22Rv1 (cell line): ENCODE data around the gene KCNQ1OT1.

Experiments used
- H3K27ac ChIP-seq: fragments of 450-650 bp; 2 replicates; pipeline ENCODE4 v1.5.1; 2017
- ZFX ChIP-seq: fragments of 450-650 bp; IDR thresholded peaks from 2 replicates; pipeline ENCODE4 v1.6.1; 2017; ENCODE audit warnings: antibody characterized with exemption, borderline replicate concordance
- TF ChIP-seq, protein P1 (sequence below): fragments of 450-650 bp; IDR thresholded peaks from 2 replicates; pipeline ENCODE4 v1.5.1; 2017; ENCODE audit warnings: mild to moderate bottlenecking

The KCNQ1OT1 gene

DNA sequence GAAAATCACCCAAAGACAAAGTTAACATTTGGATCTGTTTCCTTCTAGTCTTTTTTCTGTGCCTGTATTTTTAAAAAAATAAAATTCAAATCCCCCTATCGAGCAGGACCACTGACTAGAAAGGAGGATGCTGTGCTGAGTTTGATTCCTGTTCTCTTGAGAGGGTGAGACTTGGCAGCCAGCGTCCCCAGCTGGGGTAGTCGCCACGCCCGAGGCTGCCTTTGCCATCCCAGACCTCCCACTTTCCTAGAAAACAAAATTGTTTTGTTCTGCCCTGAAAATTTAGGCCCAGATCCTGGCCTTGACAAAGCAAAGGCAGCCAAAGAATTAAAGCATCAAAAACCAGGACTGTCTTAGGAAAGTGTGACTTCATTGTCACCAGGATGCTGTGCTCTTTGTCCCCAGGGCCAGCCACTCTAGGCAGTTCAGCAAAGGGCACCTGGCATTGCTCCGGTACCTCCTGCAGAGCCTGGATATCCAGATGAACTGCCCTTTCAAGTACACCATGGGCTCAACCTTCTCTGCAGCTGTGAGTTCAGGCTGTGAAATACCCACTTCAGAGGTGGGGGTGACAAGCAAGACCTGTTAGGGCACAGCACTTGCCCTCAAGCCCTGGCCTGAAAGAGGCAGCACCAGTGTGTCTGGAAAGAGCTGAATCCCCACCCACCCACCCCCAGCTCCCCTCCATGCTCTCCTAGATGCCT lies 44.6 kb downstream of the KCNQ1OT1 start:
- TF ChIP-seq ZFX: no peak
- TF ChIP-seq, protein P1, sequence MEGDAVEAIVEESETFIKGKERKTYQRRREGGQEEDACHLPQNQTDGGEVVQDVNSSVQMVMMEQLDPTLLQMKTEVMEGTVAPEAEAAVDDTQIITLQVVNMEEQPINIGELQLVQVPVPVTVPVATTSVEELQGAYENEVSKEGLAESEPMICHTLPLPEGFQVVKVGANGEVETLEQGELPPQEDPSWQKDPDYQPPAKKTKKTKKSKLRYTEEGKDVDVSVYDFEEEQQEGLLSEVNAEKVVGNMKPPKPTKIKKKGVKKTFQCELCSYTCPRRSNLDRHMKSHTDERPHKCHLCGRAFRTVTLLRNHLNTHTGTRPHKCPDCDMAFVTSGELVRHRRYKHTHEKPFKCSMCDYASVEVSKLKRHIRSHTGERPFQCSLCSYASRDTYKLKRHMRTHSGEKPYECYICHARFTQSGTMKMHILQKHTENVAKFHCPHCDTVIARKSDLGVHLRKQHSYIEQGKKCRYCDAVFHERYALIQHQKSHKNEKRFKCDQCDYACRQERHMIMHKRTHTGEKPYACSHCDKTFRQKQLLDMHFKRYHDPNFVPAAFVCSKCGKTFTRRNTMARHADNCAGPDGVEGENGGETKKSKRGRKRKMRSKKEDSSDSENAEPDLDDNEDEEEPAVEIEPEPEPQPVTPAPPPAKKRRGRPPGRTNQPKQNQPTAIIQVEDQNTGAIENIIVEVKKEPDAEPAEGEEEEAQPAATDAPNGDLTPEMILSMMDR: no peak
- no peak overlapping the region for H3K27ac ChIP-seq

DNA sequence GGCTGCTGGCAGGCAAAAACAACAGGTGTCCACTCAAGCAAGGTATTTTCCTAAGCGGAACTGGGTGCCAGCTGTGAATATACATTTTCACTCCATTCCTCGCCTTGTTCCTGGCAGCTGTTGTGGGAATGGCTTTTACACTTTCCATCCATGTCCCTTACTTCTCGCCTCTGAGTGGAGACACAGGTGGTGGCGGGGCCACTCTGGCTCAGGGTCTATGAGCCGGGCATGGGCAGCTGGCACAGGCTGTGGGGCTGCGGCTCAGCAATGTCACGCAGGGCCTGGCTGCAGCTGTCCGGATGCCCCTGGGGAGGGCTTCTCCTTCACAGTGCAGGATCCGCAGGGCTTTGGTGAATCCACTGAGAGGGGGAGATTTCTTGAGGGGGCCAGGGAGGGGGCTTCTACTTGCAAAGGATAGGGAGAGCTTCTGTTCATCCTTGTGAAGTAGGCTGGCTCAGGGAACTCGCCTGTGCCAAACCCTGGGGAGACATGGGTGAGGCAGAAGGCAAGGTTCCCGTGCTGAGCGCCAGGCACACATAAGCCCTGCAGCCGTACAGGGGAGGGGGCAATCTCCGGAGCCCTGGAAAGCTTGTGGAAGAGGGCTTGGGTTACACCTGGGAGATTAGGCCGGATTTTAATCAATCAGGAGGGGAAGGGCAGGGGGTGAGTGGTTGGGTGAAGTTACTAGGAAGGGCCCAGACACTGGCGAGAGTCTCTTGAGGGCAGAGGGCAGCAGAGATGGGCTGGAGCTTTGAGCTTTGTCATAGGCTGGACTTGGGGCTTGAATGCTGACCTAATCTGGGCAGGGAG lies 45.7 kb downstream of the KCNQ1OT1 start:
- TF ChIP-seq ZFX: no peak
- TF ChIP-seq, protein P1: no peak
- H3K27ac ChIP-seq: no peak overlapping the region

- no peak for TF ChIP-seq ZFX
- TF ChIP-seq, protein P1: no peak
- no peak overlapping the region for H3K27ac ChIP-seq
These were observed 46.6 kb downstream of the KCNQ1OT1 start for GRCh38 chr11:2653198-2653551.

DNA sequence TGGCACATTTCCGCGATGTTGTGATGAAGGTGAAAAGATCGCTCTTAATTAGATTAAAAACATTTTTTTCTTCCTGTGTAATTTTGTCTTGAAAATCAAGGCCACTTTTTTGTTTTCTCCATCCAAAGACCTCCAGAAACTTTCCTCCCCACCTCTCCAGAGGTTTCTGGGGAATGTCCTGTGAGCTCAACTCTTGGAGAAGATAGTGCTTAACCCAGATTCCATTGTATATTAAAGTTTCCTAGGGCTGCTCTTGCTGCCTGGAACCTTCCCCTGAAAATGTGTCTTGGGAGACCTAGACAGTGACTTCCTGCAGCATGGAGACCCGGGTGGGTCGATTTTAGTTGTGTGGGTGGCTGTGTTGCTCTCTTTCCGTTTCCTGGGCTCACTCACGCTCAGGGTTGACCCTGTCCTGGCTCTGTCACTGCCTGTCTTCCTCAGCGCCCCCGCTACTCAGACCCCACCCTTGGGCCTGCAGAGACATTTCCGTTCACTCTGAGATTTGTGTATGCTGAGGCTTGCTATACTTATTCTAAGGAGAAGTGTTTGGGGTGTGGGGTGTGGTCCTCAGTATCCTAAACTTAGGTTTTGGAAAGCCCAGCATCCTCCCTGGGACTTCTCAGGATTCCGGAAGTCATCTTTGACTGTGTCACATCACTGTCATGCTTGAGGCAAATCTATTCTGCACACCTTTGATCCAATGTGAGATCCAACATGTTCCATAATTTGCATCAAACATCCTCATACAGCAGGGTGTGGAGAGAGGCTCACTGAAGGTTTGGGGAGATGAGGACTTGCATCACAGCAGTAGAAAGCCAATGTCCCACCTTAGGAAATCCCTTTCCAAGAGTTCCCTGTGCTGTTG lies 47.2 kb downstream of the KCNQ1OT1 start:
- TF ChIP-seq, protein P1: no peak
- TF ChIP-seq ZFX: no peak
- no peak overlapping the region for H3K27ac ChIP-seq

GRCh38 chr11:2651826-2652271 lies 47.9 kb downstream of the KCNQ1OT1 start:
- no peak for TF ChIP-seq ZFX
- TF ChIP-seq, protein P1: no peak
- H3K27ac ChIP-seq: no peak overlapping the region

DNA sequence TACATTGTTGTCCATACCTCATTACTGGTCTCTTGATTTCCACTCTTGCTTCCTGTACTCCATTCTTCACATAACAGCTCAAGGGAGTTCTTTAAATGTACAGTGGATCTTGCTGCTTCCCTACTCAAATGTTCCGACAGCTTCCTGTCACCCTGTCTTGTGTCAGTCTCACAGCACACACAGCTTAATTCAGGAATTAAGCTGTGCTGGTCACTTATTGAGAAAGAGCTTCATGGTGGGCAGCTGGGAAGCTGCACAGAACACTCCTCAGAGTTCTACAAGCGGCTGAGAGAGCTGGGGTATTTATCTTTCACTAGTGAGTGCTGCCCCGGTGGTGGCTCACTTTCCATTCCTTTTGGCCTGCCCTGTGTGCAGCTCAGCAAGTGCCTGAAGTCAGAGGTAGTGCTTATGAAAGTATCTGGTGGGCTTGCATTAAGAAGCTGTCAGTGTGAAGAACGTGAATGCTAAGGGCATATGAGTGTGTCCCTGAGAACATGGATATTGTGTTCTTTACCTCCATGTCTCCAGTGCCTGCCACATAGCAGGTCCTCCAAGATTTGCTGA lies 48.7 kb downstream of the KCNQ1OT1 start:
- no peak overlapping the region for H3K27ac ChIP-seq
- TF ChIP-seq ZFX: no peak
- TF ChIP-seq, protein P1: no peak
